Measurements from ENCODE around the gene TCF4.

DNA sequence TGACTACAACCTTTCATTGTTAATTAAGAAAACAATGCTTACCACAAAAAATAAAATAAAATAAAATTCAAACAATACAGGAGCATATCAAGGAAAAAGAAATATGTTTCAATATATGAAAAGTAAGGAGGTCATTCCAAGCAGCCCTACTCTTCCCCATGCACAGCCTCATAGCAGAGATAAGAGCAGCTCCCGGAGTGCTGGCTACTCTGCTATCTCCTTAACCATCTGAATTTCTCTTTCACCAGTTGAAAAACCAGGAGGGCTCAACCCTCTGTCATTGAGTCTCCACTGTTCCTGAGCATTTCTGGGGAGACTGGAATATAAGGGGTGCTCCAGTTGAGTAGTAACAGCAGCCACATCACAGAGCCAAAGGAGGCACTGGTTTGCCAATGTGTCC is 201.4 kb downstream of the TCF4 start:
- TF ChIP-seq, protein P1, sequence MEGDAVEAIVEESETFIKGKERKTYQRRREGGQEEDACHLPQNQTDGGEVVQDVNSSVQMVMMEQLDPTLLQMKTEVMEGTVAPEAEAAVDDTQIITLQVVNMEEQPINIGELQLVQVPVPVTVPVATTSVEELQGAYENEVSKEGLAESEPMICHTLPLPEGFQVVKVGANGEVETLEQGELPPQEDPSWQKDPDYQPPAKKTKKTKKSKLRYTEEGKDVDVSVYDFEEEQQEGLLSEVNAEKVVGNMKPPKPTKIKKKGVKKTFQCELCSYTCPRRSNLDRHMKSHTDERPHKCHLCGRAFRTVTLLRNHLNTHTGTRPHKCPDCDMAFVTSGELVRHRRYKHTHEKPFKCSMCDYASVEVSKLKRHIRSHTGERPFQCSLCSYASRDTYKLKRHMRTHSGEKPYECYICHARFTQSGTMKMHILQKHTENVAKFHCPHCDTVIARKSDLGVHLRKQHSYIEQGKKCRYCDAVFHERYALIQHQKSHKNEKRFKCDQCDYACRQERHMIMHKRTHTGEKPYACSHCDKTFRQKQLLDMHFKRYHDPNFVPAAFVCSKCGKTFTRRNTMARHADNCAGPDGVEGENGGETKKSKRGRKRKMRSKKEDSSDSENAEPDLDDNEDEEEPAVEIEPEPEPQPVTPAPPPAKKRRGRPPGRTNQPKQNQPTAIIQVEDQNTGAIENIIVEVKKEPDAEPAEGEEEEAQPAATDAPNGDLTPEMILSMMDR (tag by site-specific recombination; IDR thresholded peaks at IDR 0.05) = no peak
- no peak for TF ChIP-seq ZNF426 (tag by site-specific recombination; IDR thresholded peaks at IDR 0.05)
- no peak for TF ChIP-seq SCRT1 (tag by site-specific recombination; IDR thresholded peaks at IDR 0.05; ENCODE audit: borderline replicate concordance)
- no peak for TF ChIP-seq ZNF114 (tag by site-specific recombination; IDR thresholded peaks at IDR 0.05)
- TF ChIP-seq REPIN1 (tag by site-specific recombination; IDR thresholded peaks at IDR 0.05; ENCODE audit: low read depth) = no peak
- TF ChIP-seq ZNF362 (tag by site-specific recombination; IDR thresholded peaks at IDR 0.05) = no peak
- TF ChIP-seq OVOL3 (tag by site-specific recombination; IDR thresholded peaks at IDR 0.05) = no peak
- no peak for TF ChIP-seq ZNF24 (tag by site-specific recombination; IDR thresholded peaks at IDR 0.05)
- TF ChIP-seq ZNF214 (tag by site-specific recombination; IDR thresholded peaks at IDR 0.05; ENCODE audit: borderline replicate concordance) = no peak
- TF ChIP-seq, protein P2, sequence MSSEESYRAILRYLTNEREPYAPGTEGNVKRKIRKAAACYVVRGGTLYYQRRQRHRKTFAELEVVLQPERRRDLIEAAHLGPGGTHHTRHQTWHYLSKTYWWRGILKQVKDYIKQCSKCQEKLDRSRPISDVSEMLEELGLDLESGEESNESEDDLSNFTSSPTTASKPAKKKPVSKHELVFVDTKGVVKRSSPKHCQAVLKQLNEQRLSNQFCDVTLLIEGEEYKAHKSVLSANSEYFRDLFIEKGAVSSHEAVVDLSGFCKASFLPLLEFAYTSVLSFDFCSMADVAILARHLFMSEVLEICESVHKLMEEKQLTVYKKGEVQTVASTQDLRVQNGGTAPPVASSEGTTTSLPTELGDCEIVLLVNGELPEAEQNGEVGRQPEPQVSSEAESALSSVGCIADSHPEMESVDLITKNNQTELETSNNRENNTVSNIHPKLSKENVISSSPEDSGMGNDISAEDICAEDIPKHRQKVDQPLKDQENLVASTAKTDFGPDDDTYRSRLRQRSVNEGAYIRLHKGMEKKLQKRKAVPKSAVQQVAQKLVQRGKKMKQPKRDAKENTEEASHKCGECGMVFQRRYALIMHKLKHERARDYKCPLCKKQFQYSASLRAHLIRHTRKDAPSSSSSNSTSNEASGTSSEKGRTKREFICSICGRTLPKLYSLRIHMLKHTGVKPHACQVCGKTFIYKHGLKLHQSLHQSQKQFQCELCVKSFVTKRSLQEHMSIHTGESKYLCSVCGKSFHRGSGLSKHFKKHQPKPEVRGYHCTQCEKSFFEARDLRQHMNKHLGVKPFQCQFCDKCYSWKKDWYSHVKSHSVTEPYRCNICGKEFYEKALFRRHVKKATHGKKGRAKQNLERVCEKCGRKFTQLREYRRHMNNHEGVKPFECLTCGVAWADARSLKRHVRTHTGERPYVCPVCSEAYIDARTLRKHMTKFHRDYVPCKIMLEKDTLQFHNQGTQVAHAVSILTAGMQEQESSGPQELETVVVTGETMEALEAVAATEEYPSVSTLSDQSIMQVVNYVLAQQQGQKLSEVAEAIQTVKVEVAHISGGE (tag by site-specific recombination; conservative IDR thresholded peaks at IDR 0.05; ENCODE audit: low read depth) = no peak
- no peak for TF ChIP-seq ATF2 (tag by site-specific recombination; IDR thresholded peaks at IDR 0.05; ENCODE audit: low read depth)
- TF ChIP-seq ZNF544 (tag by site-specific recombination; IDR thresholded peaks at IDR 0.05) = no peak
- TF ChIP-seq GLIS2 (tag by site-specific recombination; IDR thresholded peaks at IDR 0.05) = no peak
